GM13976 (cell line): ENCODE results near the gene TRABD2B.

ENCODE experiments used
- DNase-seq: peaks from one replicate; pipeline ENCODE4 v3.0.0; 2012; ENCODE audit warnings: low spot score
- CTCF ChIP-seq: IDR thresholded peaks from 2 replicates; pipeline ENCODE4 v1.5.1; 2012; ENCODE audit warnings: borderline replicate concordance, mild to moderate bottlenecking; ENCODE audit not compliant: insufficient read depth; ENCODE audit errors: extremely low read depth, missing control alignments, control extremely low read depth
- in situ Hi-C: fragments of 300-500 bp; cut with MboI; formaldehyde crosslinking; loops from one replicate; pipeline ENCODE4 v1.12.0; 2022; ENCODE audit warnings: low sequenced_read_pairs, mixed read lengths, inconsistent platforms; ENCODE audit not compliant: unreplicated experiment

TRABD2B gene

DNA sequence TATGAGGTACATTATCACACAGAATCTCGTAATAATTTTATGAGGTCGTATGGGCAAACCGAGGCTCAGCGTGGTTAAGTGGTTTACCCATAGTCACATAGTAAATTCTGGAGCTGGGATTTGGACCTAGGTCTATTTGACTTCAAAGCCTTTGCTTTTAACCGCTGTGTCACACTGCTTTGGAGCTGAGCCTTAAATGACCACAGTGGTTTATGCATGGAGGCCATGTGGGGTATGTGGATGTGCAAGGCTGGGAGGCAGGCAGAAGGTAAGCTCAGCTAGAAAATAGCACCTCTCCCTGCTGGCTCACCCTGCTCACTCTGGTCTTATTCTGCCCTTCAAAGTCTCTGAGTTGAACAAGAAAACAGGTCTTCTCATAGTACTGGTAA, 269.5 kb downstream of the TRABD2B start:
- in situ Hi-C loops: no loop called here
- DNase-seq: no peak
- TF ChIP-seq CTCF: no peak

- no peak for TF ChIP-seq CTCF
- in situ Hi-C loops: no loop called here
- no peak for DNase-seq
Observed at GRCh38 chr1:47727051-47727696, 270.0 kb downstream of the TRABD2B start.

DNA sequence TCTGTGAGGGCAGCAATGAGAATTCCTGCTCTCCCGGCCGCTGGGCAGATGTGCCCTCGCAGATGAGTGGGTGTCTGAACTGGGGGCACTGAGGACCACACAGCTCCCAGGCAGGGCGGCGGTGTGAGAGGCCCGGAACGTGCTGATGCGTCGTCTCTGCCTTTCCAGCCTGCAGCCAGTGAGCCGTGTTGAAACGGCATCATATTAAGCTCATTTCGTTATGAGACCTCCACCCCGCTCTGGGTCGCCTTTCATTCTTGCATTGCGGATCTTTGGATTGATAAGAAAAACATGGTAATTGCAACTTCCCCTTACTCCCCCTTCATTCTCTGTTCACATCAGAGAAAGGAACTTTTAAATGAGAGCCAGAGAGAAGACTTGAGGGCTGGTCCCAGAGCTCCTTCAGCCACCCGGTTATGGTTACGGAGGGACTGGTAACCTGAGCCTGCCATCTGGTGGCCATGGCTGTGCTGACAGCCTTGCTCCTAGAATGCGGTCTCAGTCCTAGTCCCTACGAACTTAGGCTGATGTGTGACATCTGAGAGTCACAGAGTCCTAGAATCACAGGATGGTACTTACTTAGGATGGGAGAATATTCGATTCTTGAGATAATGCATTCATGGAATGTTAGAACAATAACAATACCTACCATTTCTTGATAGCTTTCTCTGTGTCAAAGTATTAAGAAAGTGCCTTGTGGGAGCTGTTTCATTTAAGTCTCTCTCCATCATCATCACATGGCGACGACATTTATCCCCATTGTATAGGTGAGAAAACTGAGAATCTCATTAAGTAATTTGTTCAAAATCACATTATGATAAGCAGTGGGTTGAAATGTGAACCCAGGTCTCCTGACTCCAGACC, 271.0 kb downstream of the TRABD2B start:
- TF ChIP-seq CTCF: peak; percentile 90
- peak; percentile 84 for DNase-seq
- in situ Hi-C loops: no loop called here

DNA sequence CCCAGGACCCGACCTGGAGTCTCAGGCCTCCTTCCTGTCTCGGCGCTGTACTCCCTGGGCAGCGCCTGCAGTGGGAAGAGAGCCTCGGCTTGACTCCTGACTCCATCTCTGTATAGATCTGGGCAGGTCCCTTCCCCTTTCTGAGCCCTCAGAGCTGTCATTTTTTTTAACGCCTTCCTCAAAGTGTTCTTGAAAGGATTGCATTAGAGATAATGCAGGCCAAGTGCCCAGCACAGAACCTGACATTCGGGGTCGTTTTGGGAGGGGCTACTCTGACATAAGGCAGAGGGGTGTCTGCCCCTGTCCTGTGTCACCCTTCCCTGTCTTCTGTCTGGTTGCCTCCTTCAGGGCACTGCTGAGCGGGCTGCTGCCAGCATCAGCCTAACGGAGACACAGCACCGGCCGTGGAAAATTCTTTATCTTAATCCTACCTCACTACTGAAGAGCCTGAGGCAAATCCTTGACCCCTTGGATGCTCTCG, 271.6 kb downstream of the TRABD2B start:
- DNase-seq: no peak
- no peak for TF ChIP-seq CTCF
- in situ Hi-C loops: no loop called here

DNA sequence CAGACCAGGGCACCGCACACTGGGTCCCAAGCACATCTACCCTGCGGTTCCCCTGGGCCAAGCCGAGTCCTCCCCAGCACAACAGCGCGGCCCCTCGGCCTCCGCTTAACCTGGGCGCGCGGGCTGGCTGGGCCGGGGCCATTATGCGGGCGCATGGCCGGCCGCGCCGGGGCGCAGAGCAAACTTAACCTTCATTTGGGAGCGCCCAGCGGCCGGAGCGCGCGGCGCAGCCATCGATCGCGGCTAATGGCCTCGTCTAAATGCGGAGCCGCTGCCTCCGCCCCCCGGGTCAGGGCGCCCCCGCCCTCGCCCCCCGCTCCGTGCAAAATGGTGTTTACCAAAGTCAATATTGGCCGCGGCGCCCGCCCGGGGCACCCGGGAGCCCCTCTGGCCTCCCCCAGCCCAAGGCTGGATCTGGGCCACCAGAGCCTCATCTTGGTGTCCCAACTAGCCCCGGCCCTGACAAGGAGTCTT, 272.1 kb downstream of the TRABD2B start:
- no peak for DNase-seq
- no peak for TF ChIP-seq CTCF
- in situ Hi-C loops: loop anchor here (25.0 kb wide), 1 partner anchor 538 kb away; the partner anchor contains the start of gene PDZK1IP1

- in situ Hi-C loops: loop anchor here (25.0 kb wide), 1 partner anchor 537 kb away; the partner anchor contains the start of gene PDZK1IP1
- TF ChIP-seq CTCF: no peak
- no peak for DNase-seq
Observed at GRCh38 chr1:47724432-47724999, 272.7 kb downstream of the TRABD2B start.
